ENCODE measurements around the gene YWHAB.

GRCh38 chr20:44836601-44837120 lies 48.8 kb upstream of the YWHAB start:
- no peak for TF ChIP-seq POLR2AphosphoS5 (IDR thresholded peaks at IDR 0.05)
- TF ChIP-seq CTCF (IDR thresholded peaks at IDR 0.05): no peak
- TF ChIP-seq POLR2A (IDR thresholded peaks at IDR 0.05; ENCODE audit: low read depth): no peak

Data from esophagus muscularis mucosa (tissue), 3 donors.